ENCODE results near the gene RPL36A.

RPL36A gene

DNA sequence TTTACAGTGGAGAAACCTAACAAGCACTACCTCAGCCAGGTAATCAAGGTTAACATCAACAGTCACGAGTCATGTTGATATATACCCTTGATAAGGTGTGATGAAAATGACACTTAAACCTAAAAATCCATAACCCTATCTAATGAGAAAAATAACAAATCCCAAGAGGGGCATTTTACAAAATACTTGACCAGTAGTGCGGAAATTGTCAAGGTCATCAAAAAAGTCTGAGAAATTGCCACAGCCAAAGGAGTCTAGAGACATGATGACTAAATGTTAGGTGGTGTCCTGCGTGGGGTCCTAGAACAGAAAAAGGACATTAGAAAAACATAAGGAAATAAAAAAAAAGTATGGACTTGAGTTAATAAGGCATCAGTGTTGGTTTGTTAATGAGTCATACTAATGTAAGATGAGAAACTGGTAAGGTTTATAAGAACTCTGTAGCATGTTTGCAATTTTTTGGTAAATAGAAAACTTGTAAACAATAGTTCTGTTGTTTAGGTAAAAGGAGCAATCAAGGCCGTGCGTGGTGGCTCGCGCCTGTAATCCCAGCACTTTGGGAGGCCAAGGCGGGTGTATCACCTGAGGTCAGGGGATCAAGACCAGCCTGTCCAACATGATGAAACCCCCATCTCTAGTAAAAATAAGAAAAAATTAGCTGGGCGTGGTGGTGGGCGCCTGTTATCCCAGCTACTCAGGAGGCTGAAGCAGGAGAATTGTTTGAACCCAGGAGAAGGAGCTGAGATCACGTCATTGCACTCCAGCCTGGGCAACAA is 2.9 kb downstream of the RPL36A start:
- no peak for DNase-seq
- no peaks in the 10 kb centered on the region for H3K27me3 ChIP-seq
- intact Hi-C loops (cut with DNase I; ENCODE audit: low total_unique reads) = no loop called here
- peaks cover 0 to 5% (median 0%) of the 10 kb centered on the region in 4 donors for H3K4me1 ChIP-seq
- H3K9me3 ChIP-seq = no peaks in the 10 kb centered on the region
- TF ChIP-seq, protein P1, sequence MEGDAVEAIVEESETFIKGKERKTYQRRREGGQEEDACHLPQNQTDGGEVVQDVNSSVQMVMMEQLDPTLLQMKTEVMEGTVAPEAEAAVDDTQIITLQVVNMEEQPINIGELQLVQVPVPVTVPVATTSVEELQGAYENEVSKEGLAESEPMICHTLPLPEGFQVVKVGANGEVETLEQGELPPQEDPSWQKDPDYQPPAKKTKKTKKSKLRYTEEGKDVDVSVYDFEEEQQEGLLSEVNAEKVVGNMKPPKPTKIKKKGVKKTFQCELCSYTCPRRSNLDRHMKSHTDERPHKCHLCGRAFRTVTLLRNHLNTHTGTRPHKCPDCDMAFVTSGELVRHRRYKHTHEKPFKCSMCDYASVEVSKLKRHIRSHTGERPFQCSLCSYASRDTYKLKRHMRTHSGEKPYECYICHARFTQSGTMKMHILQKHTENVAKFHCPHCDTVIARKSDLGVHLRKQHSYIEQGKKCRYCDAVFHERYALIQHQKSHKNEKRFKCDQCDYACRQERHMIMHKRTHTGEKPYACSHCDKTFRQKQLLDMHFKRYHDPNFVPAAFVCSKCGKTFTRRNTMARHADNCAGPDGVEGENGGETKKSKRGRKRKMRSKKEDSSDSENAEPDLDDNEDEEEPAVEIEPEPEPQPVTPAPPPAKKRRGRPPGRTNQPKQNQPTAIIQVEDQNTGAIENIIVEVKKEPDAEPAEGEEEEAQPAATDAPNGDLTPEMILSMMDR (IDR thresholded peaks at IDR 0.05) = no peak
- H3K4me3 ChIP-seq = no peak overlapping the region
- H3K27ac ChIP-seq = no peak overlapping the region
- no peaks in the 10 kb centered on the region for H3K36me3 ChIP-seq

DNA sequence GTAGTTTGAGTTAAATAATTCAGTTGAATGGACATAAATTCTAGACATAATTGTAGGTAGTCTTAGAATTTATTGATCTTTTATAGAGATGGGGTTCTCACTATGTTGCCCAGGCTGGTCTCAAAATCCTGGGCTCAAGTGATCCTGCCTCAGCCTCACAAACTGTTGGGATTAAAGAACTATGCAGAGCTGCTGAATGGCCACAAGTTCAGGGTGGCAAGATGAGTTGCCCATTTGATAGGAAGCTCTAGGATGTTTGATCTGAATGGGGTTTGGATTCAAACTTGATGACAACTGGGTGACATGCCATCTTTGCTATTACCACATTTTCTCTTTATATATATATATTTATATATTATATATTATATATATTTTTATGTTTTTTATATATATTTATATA is 3.6 kb downstream of the RPL36A start:
- peaks cover 0 to 5% (median 0%) of the 10 kb centered on the region in 4 donors for H3K4me1 ChIP-seq
- H3K27me3 ChIP-seq = no peaks in the 10 kb centered on the region
- no peak overlapping the region for H3K27ac ChIP-seq
- intact Hi-C loops (cut with DNase I; ENCODE audit: low total_unique reads) = no loop called here
- H3K9me3 ChIP-seq = no peaks in the 10 kb centered on the region
- H3K4me3 ChIP-seq = no peak overlapping the region
- TF ChIP-seq, protein P1 (IDR thresholded peaks at IDR 0.05) = no peak
- DNase-seq = no peak
- peaks cover 0 to 2% (median 0%) of the 10 kb centered on the region in 3 donors for H3K36me3 ChIP-seq

DNA sequence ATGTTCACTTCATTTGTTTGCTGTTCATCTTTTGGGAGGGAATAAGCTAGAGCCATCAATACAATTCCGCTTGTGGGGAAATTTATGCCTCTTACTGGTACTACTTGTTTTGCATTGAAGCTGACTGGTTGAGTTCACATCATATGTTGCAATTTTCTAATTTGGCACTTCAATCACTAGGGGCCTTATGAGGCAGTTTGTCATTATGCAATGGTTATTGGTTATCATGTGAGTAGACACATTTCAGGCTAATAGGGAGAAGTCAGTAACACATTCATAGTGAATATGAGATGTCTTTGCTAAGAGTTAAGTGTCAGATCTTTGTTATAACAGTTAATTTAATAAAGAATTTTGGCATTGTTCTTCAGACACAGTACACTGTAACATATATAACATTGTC is 5.0 kb downstream of the RPL36A start:
- TF ChIP-seq, protein P1 (IDR thresholded peaks at IDR 0.05) = no peak
- H3K4me3 ChIP-seq = no peak overlapping the region
- no peaks in the 10 kb centered on the region for H3K27me3 ChIP-seq
- no peak for DNase-seq
- no peak overlapping the region for H3K27ac ChIP-seq
- no peaks in the 10 kb centered on the region for H3K9me3 ChIP-seq
- peaks cover 0 to 5% (median 0%) of the 10 kb centered on the region in 4 donors for H3K4me1 ChIP-seq
- peaks cover 0 to 3% (median 3%) of the 10 kb centered on the region in 3 donors for H3K36me3 ChIP-seq
- intact Hi-C loops (cut with DNase I; ENCODE audit: low total_unique reads) = no loop called here

DNA sequence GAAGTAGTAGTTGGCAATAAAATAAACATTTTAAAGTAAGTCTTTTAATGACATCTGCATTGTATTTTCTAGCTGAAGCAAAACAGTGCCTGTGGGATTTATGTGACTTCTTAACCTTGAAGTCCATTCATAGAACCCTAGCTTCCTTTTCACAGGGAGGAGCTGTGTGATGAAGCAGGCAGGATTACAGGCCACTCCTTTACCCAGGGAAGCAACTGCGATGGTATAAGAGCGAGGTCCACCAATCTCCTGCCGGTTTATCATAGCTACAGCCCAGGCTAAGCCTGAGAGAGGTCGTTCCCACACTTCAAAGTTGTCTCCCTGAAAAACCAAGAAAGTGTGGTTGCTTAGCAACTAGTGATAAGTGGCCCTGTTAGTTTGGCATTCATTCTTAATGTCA is 7.0 kb downstream of the RPL36A start:
- intact Hi-C loops (cut with DNase I; ENCODE audit: low total_unique reads) = no loop called here
- DNase-seq = no peak
- H3K27ac ChIP-seq = no peak overlapping the region
- H3K4me3 ChIP-seq = no peak overlapping the region
- TF ChIP-seq, protein P1 (IDR thresholded peaks at IDR 0.05) = no peak
- no peaks in the 10 kb centered on the region for H3K27me3 ChIP-seq
- no peaks in the 10 kb centered on the region for H3K9me3 ChIP-seq
- no peaks in the 10 kb centered on the region for H3K4me1 ChIP-seq
- H3K36me3 ChIP-seq = peaks cover 0 to 7% (median 7%) of the 10 kb centered on the region in 3 donors

DNA sequence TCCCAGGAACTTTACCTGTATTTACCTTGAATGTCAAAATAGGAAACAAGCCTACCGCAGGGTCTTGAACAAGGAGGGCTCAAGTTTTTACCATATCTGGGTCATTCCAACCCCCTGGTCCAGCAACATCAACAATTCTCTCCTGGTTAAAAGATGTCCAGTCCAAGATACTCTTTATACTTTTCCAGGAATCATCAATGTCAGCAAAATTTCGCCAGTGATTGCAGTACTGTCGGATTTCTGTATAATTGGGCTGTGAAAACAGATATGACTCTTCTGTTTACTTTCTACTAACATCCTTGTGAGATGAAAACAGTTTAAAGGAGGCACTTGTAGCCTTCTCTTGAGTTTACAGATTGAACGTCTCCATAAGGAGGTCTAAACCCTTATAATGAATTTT is 7.9 kb downstream of the RPL36A start:
- Histone ChIP-seq H3K9me3 (no peaks in the 10 kb centered on the region), H3K27ac (no peak overlapping the region), H3K36me3 (peaks cover 0 to 7% (median 7%) of the 10 kb centered on the region in 3 donors), H3K4me1 (no peaks in the 10 kb centered on the region), H3K4me3 (no peak overlapping the region), H3K27me3 (no peaks in the 10 kb centered on the region)
- TF ChIP-seq, protein P1 (IDR thresholded peaks at IDR 0.05) = no peak
- intact Hi-C loops (cut with DNase I; ENCODE audit: low total_unique reads) = no loop called here
- no peak for DNase-seq

Data from tibial artery (tissue), 4 donors.